ENCODE measurements around the gene HAUS7.

Gene HAUS7

GRCh38 chrX:153449368-153450113, 20.8 kb downstream of the HAUS7 start:
- TF ChIP-seq, protein P1, sequence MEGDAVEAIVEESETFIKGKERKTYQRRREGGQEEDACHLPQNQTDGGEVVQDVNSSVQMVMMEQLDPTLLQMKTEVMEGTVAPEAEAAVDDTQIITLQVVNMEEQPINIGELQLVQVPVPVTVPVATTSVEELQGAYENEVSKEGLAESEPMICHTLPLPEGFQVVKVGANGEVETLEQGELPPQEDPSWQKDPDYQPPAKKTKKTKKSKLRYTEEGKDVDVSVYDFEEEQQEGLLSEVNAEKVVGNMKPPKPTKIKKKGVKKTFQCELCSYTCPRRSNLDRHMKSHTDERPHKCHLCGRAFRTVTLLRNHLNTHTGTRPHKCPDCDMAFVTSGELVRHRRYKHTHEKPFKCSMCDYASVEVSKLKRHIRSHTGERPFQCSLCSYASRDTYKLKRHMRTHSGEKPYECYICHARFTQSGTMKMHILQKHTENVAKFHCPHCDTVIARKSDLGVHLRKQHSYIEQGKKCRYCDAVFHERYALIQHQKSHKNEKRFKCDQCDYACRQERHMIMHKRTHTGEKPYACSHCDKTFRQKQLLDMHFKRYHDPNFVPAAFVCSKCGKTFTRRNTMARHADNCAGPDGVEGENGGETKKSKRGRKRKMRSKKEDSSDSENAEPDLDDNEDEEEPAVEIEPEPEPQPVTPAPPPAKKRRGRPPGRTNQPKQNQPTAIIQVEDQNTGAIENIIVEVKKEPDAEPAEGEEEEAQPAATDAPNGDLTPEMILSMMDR (IDR thresholded peaks at IDR 0.05; ENCODE audit: borderline replicate concordance, insufficient read depth, low read depth, low read length) = no peak
- no peak overlapping the region for H3K4me3 ChIP-seq (ENCODE audit: low read depth, low read length)

DNA sequence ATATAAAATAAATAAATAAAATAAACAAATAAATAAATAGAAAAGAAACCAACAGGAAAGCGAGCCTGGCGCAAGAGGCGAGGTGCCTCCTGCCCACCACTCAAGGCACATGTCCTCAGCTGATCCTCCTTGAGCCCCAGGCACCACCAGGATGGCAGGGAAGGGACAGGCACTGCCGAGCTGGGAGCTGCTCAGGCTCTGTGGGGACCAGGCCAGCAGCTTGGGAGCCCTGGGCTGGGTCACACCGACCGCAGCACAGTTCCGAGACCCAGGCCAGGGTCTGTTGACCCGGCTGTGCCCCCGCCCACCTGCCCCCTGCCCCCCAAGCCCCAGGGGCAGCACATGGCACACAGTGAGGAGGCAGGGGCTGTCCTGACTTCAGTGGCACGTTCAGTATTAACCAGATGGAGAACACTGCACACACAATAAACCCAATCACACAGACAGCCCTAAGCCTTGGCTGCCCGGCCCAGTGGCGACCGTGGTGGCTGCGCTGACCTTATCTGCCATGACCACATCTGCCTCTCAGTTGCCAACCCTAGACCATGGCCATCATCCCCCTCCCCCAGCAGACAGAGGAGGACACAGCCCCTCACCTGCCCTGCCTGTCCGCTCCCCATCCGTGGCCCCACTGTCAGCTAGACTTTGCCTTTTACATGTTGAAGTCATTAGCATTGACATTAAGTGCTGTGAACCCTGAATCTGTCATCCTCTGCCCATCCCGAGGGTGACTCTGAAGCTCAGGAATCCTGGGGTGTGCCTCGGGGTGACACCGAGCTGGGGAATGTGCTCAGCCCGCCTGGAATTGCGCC, 21.6 kb downstream of the HAUS7 start:
- TF ChIP-seq, protein P1 (IDR thresholded peaks at IDR 0.05; ENCODE audit: borderline replicate concordance, insufficient read depth, low read depth, low read length) = no peak
- H3K4me3 ChIP-seq (ENCODE audit: low read depth, low read length) = no peak overlapping the region

GRCh38 chrX:153447581-153447960, 22.8 kb downstream of the HAUS7 start:
- no peak overlapping the region for H3K4me3 ChIP-seq (ENCODE audit: low read depth, low read length)
- TF ChIP-seq, protein P1 (IDR thresholded peaks at IDR 0.05; ENCODE audit: borderline replicate concordance, insufficient read depth, low read depth, low read length) = no peak

DNA sequence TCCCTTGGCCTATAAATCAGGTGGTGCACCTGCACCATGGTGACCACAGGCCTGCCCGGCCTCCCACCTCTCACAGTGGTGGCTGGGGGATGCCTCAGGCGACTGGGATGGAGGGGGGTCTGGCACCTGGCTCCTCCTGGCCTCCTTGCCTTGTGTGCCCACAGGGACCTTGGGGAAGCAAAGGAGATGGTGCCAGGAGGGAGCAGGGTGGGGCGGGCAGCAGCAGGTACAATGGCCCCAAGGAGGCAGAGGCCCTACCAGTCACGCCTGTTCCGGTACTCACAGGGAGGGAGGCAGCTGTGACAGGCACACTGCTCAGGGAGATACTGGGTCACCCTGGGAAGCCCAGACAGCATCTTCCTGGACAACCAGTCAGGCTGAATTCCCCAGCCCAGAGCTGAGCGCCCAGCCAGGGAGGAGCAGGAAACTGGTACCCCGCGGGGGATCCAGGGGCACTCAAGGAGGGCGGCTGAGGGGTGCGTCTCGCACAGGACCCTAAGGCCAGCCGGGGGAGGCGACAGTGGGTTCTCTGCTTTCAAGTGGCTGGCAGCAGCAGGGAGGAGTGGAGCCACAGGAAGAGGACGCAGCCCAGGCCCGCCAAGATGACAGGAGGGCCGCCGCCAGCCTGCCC, 23.3 kb downstream of the HAUS7 start:
- TF ChIP-seq, protein P1 (IDR thresholded peaks at IDR 0.05; ENCODE audit: borderline replicate concordance, insufficient read depth, low read depth, low read length) = no peak
- H3K4me3 ChIP-seq (ENCODE audit: low read depth, low read length) = no peak overlapping the region

DNA sequence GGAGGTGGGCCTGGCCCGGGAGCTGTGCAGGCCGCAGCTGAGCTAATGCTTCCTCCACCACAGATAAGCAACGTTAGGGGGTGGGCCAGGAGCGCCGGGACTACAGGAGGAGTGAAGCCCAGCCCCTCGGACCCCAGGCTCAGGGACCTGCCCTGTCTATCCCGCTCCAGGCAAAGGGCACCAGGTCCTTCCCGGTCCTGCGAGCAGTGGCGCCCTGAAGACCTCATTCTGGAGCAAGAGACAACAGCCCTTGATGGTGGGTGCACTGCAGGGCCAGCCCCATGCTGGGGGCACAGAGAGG, 23.8 kb downstream of the HAUS7 start:
- TF ChIP-seq, protein P1 (IDR thresholded peaks at IDR 0.05; ENCODE audit: borderline replicate concordance, insufficient read depth, low read depth, low read length) = no peak

DNA sequence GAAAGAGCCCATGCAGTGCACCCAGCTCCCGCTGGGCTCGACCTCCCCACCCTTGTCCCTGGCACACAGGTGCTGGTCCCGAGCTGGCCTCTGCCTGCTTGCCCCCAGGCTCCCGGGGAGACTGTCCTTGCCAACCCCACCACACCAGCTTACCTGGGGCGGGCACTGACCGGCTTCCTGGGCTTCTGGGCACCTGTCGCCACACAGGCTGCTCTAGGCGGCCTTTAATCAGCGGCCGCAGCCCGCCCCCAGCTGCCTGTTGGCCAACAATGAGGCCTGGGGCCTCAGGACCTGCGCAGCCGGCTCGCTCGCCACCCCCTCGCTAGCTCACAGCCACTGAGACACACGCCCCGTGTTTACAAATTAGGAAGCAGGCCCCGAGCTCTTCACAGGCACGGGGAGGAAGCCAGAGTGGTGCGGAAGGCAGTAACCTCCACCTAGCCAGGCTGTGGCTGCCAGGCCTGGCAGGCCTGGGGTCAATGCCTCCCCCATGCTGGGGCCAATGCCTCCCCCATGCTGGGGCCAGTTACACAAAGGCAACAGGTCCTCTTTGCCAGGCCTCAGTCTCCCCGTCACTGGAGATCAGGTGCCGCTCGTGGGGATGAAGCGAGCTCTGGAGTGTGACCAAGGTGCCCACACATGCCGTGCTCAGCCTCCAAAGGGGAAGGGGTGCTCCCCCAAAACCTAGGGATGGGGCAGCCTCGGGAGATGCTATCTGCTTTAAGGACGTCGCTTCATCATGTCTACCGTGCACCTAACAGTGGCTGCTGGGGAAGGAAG, 24.3 kb downstream of the HAUS7 start, which contains the start of gene TREX2:
TSS of gene TREX2 (minus strand) at position 201 of the 780 bp plus-strand sequence. CDS start 626 bp downstream, outside the sequence.
- no peak within 1 kb of the TSS for H3K4me3 ChIP-seq (ENCODE audit: low read depth, low read length)
- TF ChIP-seq, protein P1 (IDR thresholded peaks at IDR 0.05; ENCODE audit: borderline replicate concordance, insufficient read depth, low read depth, low read length) = no peak

More for the DNA sequence above, 23.8 kb downstream of the HAUS7 start:
- no peak overlapping the region for H3K4me3 ChIP-seq (ENCODE audit: low read depth, low read length)
